Measurements from ENCODE around the gene PRPF18. TPM values are rescaled to one million over a fixed set of nuclear protein-coding genes. Genes with fewer than 3 reads are reported as not detected.
A peak's percentile ranks its signal among the peaks of the same experiment; 100 is the strongest.

The PRPF18 gene
- total and polyA plus RNA-seq, 4 donors: 11.9 to 21.6 (median 19.9) TPM

GRCh38 chr10:13630231-13630630 lies 43.5 kb downstream of the PRPF18 start:
- Histone ChIP-seq H3K36me3 (ENCODE audit: control insufficient read depth in 1 of 2, insufficient read depth in 2 of 2, low read length in 1 of 2) (no peaks in the 10 kb centered on the region), H3K4me3 (ENCODE audit: low read length in 2 of 2) (no peak overlapping the region), H3K9me3 (ENCODE audit: control insufficient read depth, low read length) (no peaks in the 10 kb centered on the region), H3K4me1 (ENCODE audit: control insufficient read depth in 1 of 2, insufficient read depth in 2 of 2, low read length in 2 of 2) (no peaks in the 10 kb centered on the region), H3K27ac (ENCODE audit: low read depth in 1 of 2, low read length in 2 of 2) (no peak overlapping the region), H3K27me3 (ENCODE audit: control insufficient read depth in 1 of 2, insufficient read depth in 2 of 2, low read length in 1 of 2) (no peaks in the 10 kb centered on the region)
- DNase-seq (no peak), ATAC-seq (ENCODE audit: low FRiP score) (no peak)
- intact Hi-C loops (cut with DNase I): no loop called here

DNA sequence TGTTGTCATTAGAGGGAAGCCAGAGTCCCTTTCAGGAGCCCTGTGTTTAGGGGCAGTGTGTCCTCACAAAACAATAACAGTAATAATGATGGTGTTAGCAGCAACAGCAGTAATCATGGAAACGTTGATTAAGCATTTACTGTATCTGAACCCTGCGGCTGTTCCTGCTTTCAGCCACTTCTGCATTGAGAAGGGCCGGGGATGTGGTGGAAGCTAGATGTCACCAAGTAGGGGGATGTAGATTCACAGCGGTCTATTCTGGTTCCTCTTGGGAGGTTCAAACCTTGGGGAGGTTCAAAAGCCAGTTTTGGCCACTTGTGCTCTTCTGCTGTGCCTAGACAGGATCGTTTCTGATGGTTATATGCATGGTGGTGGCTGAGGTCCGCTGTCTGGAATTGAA lies 44.8 kb downstream of the PRPF18 start:
- H3K4me3 ChIP-seq (ENCODE audit: low read length in 2 of 2): no peak overlapping the region
- no peaks in the 10 kb centered on the region for H3K36me3 ChIP-seq (ENCODE audit: control insufficient read depth in 1 of 2, insufficient read depth in 2 of 2, low read length in 1 of 2)
- H3K27ac ChIP-seq (ENCODE audit: low read depth in 1 of 2, low read length in 2 of 2): no peak overlapping the region
- DNase-seq (peak in 1 of 2 donors; percentile 61), ATAC-seq (ENCODE audit: low FRiP score) (no peak)
- H3K4me1 ChIP-seq (ENCODE audit: control insufficient read depth in 1 of 2, insufficient read depth in 2 of 2, low read length in 2 of 2): no peaks in the 10 kb centered on the region
- H3K9me3 ChIP-seq (ENCODE audit: control insufficient read depth, low read length): no peaks in the 10 kb centered on the region
- WGBS, 2 donors: 95 to 96% methylated on average over 6 of the region's 6 CpGs
- intact Hi-C loops (cut with DNase I): no loop called here
- no peaks in the 10 kb centered on the region for H3K27me3 ChIP-seq (ENCODE audit: control insufficient read depth in 1 of 2, insufficient read depth in 2 of 2, low read length in 1 of 2)

DNA sequence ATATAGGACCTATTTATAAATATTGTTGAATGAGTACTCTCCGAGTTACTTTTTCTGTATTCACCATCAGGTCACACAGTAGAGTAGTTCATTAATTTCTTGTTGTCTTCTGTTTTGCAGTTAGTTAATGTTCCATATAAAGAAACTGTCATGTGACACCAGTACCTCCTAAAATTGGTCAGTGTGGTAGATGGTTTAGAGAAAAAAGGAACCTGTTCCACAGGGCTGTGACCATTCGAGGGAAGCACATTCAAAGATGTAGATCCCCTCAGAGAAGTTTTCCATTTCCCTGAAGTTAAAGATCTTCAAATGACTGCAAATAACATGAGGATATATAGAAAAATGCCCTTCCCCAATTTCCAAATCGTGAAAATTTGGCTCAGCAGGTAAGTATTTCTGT lies 45.7 kb downstream of the PRPF18 start:
- 85 to 93% methylated on average over 3 of the region's 3 CpGs for WGBS, 2 donors

DNA sequence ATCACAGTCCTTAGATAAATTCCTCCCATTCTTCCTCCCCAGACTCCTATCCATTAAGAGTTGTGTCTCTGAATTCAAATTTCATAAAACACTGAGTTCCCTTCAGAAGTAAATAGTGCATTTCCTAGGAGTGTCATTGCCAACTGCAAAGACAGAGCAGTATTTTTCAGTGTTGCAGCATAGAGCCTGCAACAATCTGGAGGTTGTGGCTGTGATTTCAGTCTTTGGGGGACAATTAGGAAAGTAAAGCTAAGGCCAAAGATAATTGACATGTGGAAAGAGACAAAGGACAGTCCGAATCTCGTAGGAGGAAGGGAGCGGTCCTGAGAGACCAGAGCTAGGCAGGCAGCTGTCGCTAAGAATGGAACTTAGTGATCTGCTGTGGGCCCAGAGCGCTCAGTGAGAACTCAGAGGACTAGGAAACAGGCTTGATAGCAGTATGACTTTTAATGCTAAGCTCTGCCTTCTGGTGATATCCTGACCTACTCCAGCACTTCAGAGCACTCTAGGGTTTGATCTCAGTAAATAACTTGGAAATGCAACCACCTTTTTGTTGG lies 46.2 kb downstream of the PRPF18 start:
- Histone ChIP-seq H3K4me1 (ENCODE audit: control insufficient read depth in 1 of 2, insufficient read depth in 2 of 2, low read length in 2 of 2) (peaks cover 0 to 3% of the 10 kb centered on the region in 2 donors), H3K4me3 (ENCODE audit: low read length in 2 of 2) (no peak overlapping the region), H3K36me3 (ENCODE audit: control insufficient read depth in 1 of 2, insufficient read depth in 2 of 2, low read length in 1 of 2) (no peaks in the 10 kb centered on the region), H3K27ac (ENCODE audit: low read depth in 1 of 2, low read length in 2 of 2) (peak overlapping the region in 1 of 2 donors; percentile 56), H3K9me3 (ENCODE audit: control insufficient read depth, low read length) (no peaks in the 10 kb centered on the region), H3K27me3 (ENCODE audit: control insufficient read depth in 1 of 2, insufficient read depth in 2 of 2, low read length in 1 of 2) (no peaks in the 10 kb centered on the region)
- DNase-seq (no peak), ATAC-seq (ENCODE audit: low FRiP score) (peak; percentile 71)
- WGBS, 2 donors: 50 to 67% methylated on average over 5 of the region's 5 CpGs
- intact Hi-C loops (cut with DNase I): no loop called here

More for the DNA sequence above, 45.7 kb downstream of the PRPF18 start:
- Histone ChIP-seq H3K4me1 (ENCODE audit: control insufficient read depth in 1 of 2, insufficient read depth in 2 of 2, low read length in 2 of 2) (peaks cover 0 to 3% of the 10 kb centered on the region in 2 donors), H3K4me3 (ENCODE audit: low read length in 2 of 2) (no peak overlapping the region), H3K36me3 (ENCODE audit: control insufficient read depth in 1 of 2, insufficient read depth in 2 of 2, low read length in 1 of 2) (no peaks in the 10 kb centered on the region), H3K27me3 (ENCODE audit: control insufficient read depth in 1 of 2, insufficient read depth in 2 of 2, low read length in 1 of 2) (no peaks in the 10 kb centered on the region), H3K27ac (ENCODE audit: low read depth in 1 of 2, low read length in 2 of 2) (no peak overlapping the region), H3K9me3 (ENCODE audit: control insufficient read depth, low read length) (no peaks in the 10 kb centered on the region)
- ATAC-seq (ENCODE audit: low FRiP score) (no peak), DNase-seq (no peak)
- intact Hi-C loops (cut with DNase I): no loop called here

- WGBS, 2 donors: 19% methylated on average over 7 of the region's 7 CpGs
- DNase-seq (peak in 1 of 2 donors; percentile 85), ATAC-seq (ENCODE audit: low FRiP score) (peak; percentile 92)
- intact Hi-C loops (cut with DNase I): no loop called here
- Histone ChIP-seq H3K4me3 (ENCODE audit: low read length in 2 of 2) (no peak overlapping the region), H3K9me3 (ENCODE audit: control insufficient read depth, low read length) (no peaks in the 10 kb centered on the region), H3K27me3 (ENCODE audit: control insufficient read depth in 1 of 2, insufficient read depth in 2 of 2, low read length in 1 of 2) (no peaks in the 10 kb centered on the region), H3K27ac (ENCODE audit: low read depth in 1 of 2, low read length in 2 of 2) (peak overlapping the region in 1 of 2 donors; percentile 35), H3K4me1 (ENCODE audit: control insufficient read depth in 1 of 2, insufficient read depth in 2 of 2, low read length in 2 of 2) (peaks cover 0 to 3% of the 10 kb centered on the region in 2 donors), H3K36me3 (ENCODE audit: control insufficient read depth in 1 of 2, insufficient read depth in 2 of 2, low read length in 1 of 2) (peaks cover 1 to 2% of the 10 kb centered on the region in 2 donors)
Observed at GRCh38 chr10:13633689-13634088, 46.9 kb downstream of the PRPF18 start.

DNA sequence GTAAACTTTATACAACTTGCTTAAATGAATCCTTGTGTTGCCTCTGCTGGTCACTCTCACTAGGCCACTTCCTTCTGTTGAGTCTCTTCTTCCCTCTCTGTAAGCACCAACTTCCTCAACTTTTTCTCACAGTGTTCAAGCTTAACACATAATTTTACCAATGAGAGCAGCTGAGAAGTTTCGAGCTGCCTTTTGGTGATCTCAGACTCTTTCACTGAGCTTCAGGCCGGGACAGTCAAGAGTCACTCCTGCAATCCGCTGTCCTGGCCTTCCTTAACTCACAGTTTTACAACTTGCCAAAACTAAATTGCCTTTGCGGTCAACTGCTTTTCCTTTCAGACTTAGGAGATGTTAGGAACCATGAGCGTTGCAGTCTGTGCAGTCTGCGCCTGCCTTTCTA lies 47.4 kb downstream of the PRPF18 start:
- H3K4me1 ChIP-seq (ENCODE audit: control insufficient read depth in 1 of 2, insufficient read depth in 2 of 2, low read length in 2 of 2): peaks cover 0 to 3% of the 10 kb centered on the region in 2 donors
- DNase-seq (no peak), ATAC-seq (ENCODE audit: low FRiP score) (peak; percentile 44)
- H3K27me3 ChIP-seq (ENCODE audit: control insufficient read depth in 1 of 2, insufficient read depth in 2 of 2, low read length in 1 of 2): no peaks in the 10 kb centered on the region
- no peak overlapping the region for H3K4me3 ChIP-seq (ENCODE audit: low read length in 2 of 2)
- intact Hi-C loops (cut with DNase I): no loop called here
- H3K27ac ChIP-seq (ENCODE audit: low read depth in 1 of 2, low read length in 2 of 2): peak overlapping the region in 1 of 2 donors; percentile 84
- H3K36me3 ChIP-seq (ENCODE audit: control insufficient read depth in 1 of 2, insufficient read depth in 2 of 2, low read length in 1 of 2): peaks cover 1 to 6% of the 10 kb centered on the region in 2 donors
- WGBS, 2 donors: 32 to 47% methylated on average over 6 of the region's 6 CpGs
- no peaks in the 10 kb centered on the region for H3K9me3 ChIP-seq (ENCODE audit: control insufficient read depth, low read length)

GRCh38 chr10:13636776-13637175 lies 50.0 kb downstream of the PRPF18 start:
- H3K36me3 ChIP-seq (ENCODE audit: control insufficient read depth in 1 of 2, insufficient read depth in 2 of 2, low read length in 1 of 2): peaks cover 1 to 6% of the 10 kb centered on the region in 2 donors
- H3K4me3 ChIP-seq (ENCODE audit: low read length in 2 of 2): no peak overlapping the region
- no peak for DNase-seq
- no peak for ATAC-seq (ENCODE audit: low FRiP score)
- H3K27ac ChIP-seq (ENCODE audit: low read depth in 1 of 2, low read length in 2 of 2): no peak overlapping the region
- no peaks in the 10 kb centered on the region for H3K9me3 ChIP-seq (ENCODE audit: control insufficient read depth, low read length)
- H3K27me3 ChIP-seq (ENCODE audit: control insufficient read depth in 1 of 2, insufficient read depth in 2 of 2, low read length in 1 of 2): no peaks in the 10 kb centered on the region
- peaks cover 0 to 3% of the 10 kb centered on the region in 2 donors for H3K4me1 ChIP-seq (ENCODE audit: control insufficient read depth in 1 of 2, insufficient read depth in 2 of 2, low read length in 2 of 2)
- 87 to 88% methylated on average over 4 of the region's 4 CpGs for WGBS, 2 donors
- intact Hi-C loops (cut with DNase I): no loop called here

GRCh38 chr10:13637303-13637856 lies 50.6 kb downstream of the PRPF18 start:
- H3K4me3 ChIP-seq (ENCODE audit: low read length in 2 of 2): no peak overlapping the region
- WGBS, 2 donors: 59 to 65% methylated on average over 1 of the region's 1 CpG
- ATAC-seq (ENCODE audit: low FRiP score) (no peak), DNase-seq (no peak)
- intact Hi-C loops (cut with DNase I): no loop called here
- no peaks in the 10 kb centered on the region for H3K9me3 ChIP-seq (ENCODE audit: control insufficient read depth, low read length)
- H3K4me1 ChIP-seq (ENCODE audit: control insufficient read depth in 1 of 2, insufficient read depth in 2 of 2, low read length in 2 of 2): peaks cover 0 to 3% of the 10 kb centered on the region in 2 donors
- H3K27ac ChIP-seq (ENCODE audit: low read depth in 1 of 2, low read length in 2 of 2): no peak overlapping the region
- H3K27me3 ChIP-seq (ENCODE audit: control insufficient read depth in 1 of 2, insufficient read depth in 2 of 2, low read length in 1 of 2): no peaks in the 10 kb centered on the region
- peaks cover 1 to 6% of the 10 kb centered on the region in 2 donors for H3K36me3 ChIP-seq (ENCODE audit: control insufficient read depth in 1 of 2, insufficient read depth in 2 of 2, low read length in 1 of 2)

DNA sequence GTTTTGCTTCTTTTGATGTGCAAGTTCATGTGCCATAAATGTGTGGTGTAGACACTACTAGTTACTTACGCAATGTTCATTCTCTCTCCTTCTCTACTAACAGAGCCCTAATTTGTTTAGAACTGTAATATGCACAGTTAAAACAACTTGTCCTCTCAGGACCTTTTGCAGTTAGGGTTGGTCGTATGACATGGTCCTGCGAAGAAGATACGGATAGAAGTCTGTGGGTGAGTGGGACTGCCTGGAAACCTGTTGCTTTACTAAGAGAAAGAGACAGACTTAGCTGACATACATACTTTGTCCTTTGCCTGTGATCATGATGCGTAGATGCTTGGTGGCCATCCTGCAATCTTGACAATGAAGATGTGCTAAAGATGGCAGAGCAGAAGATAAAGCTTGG lies 51.1 kb downstream of the PRPF18 start:
- H3K36me3 ChIP-seq (ENCODE audit: control insufficient read depth in 1 of 2, insufficient read depth in 2 of 2, low read length in 1 of 2): peaks cover 1 to 6% of the 10 kb centered on the region in 2 donors
- WGBS, 2 donors: 64 to 72% methylated on average over 5 of the region's 5 CpGs
- H3K27ac ChIP-seq (ENCODE audit: low read depth in 1 of 2, low read length in 2 of 2): no peak overlapping the region
- H3K4me1 ChIP-seq (ENCODE audit: control insufficient read depth in 1 of 2, insufficient read depth in 2 of 2, low read length in 2 of 2): peaks cover 0 to 3% of the 10 kb centered on the region in 2 donors
- DNase-seq (no peak), ATAC-seq (ENCODE audit: low FRiP score) (no peak)
- intact Hi-C loops (cut with DNase I): no loop called here
- H3K4me3 ChIP-seq (ENCODE audit: low read length in 2 of 2): no peak overlapping the region
- H3K9me3 ChIP-seq (ENCODE audit: control insufficient read depth, low read length): peaks cover 2% of the 10 kb centered on the region
- no peaks in the 10 kb centered on the region for H3K27me3 ChIP-seq (ENCODE audit: control insufficient read depth in 1 of 2, insufficient read depth in 2 of 2, low read length in 1 of 2)
